Measurements from ENCODE around the gene KIF15. TPM values are rescaled to one million over a fixed set of nuclear protein-coding genes. Genes with fewer than 3 reads are reported as not detected.

The KIF15 gene
- total RNA-seq, 4 donors from 2014 or later: 0.13 to 2.4 (median 0.51) TPM

- no peak for ATAC-seq
- WGBS, 2 donors (ENCODE audit: low coverage in 1 of 2): 51 to 72% methylated on average over 3 of the region's 3 CpGs
- H3K9me3 ChIP-seq: no peaks in the 10 kb centered on the region
Measured at GRCh38 chr3:44892689-44893088, 131.1 kb downstream of the KIF15 start.

GRCh38 chr3:44893097-44893496 lies 131.5 kb downstream of the KIF15 start:
- ATAC-seq: no peak
- TF ChIP-seq EP300 (IDR thresholded peaks at IDR 0.05) (no peak), POLR2AphosphoS5 (IDR thresholded peaks at IDR 0.05) (no peak), POLR2A (IDR thresholded peaks at IDR 0.05) (no peak), CTCF (IDR thresholded peaks at IDR 0.05) (no peak)
- H3K27ac ChIP-seq: no peak overlapping the region
- no peaks in the 10 kb centered on the region for H3K36me3 ChIP-seq
- H3K4me1 ChIP-seq: no peaks in the 10 kb centered on the region
- 83% methylated on average over 1 of the region's 2 CpGs; no CpG with 5 or more reads in 1 of the 2 donors for WGBS, 2 donors (ENCODE audit: low coverage in 1 of 2)
- no peaks in the 10 kb centered on the region for H3K9me3 ChIP-seq
- no peak overlapping the region for H3K4me3 ChIP-seq
- H3K27me3 ChIP-seq: peaks cover 9% of the 10 kb centered on the region

More at GRCh38 chr3:44892689-44893088, 131.1 kb downstream of the KIF15 start:
- no peaks in the 10 kb centered on the region for H3K4me1 ChIP-seq
- H3K27ac ChIP-seq: no peak overlapping the region
- no peak for TF ChIP-seq POLR2A (IDR thresholded peaks at IDR 0.05)
- no peak for TF ChIP-seq POLR2AphosphoS5 (IDR thresholded peaks at IDR 0.05)
- no peak for TF ChIP-seq EP300 (IDR thresholded peaks at IDR 0.05)
- no peak for TF ChIP-seq CTCF (IDR thresholded peaks at IDR 0.05)
- peaks cover 8% of the 10 kb centered on the region for H3K27me3 ChIP-seq
- no peaks in the 10 kb centered on the region for H3K36me3 ChIP-seq
- H3K4me3 ChIP-seq: no peak overlapping the region

GRCh38 chr3:44894485-44894884 lies 132.9 kb downstream of the KIF15 start:
- peaks cover 23% of the 10 kb centered on the region for H3K27me3 ChIP-seq
- H3K27ac ChIP-seq: no peak overlapping the region
- no peaks in the 10 kb centered on the region for H3K9me3 ChIP-seq
- no CpG with 5 or more reads among the region's 5 CpGs for WGBS, 2 donors (ENCODE audit: low coverage in 1 of 2)
- H3K36me3 ChIP-seq: no peaks in the 10 kb centered on the region
- ATAC-seq: no peak
- no peak overlapping the region for H3K4me3 ChIP-seq
- H3K4me1 ChIP-seq: no peaks in the 10 kb centered on the region
- TF ChIP-seq CTCF (IDR thresholded peaks at IDR 0.05) (no peak), POLR2A (IDR thresholded peaks at IDR 0.05) (no peak), POLR2AphosphoS5 (IDR thresholded peaks at IDR 0.05) (no peak), EP300 (IDR thresholded peaks at IDR 0.05) (no peak)

GRCh38 chr3:44896440-44896839 lies 134.8 kb downstream of the KIF15 start:
- no peak for ATAC-seq

More at GRCh38 chr3:44896440-44896839, 134.8 kb downstream of the KIF15 start:
- Histone ChIP-seq H3K36me3 (no peaks in the 10 kb centered on the region), H3K4me3 (no peak overlapping the region), H3K4me1 (no peaks in the 10 kb centered on the region), H3K27ac (no peak overlapping the region), H3K9me3 (no peaks in the 10 kb centered on the region), H3K27me3 (peaks cover 42% of the 10 kb centered on the region)
- WGBS, 2 donors (ENCODE audit: low coverage in 1 of 2): 60 to 78% methylated on average over 1 to 2 of the region's 2 CpGs
- TF ChIP-seq POLR2AphosphoS5 (IDR thresholded peaks at IDR 0.05) (no peak), CTCF (IDR thresholded peaks at IDR 0.05) (no peak), POLR2A (IDR thresholded peaks at IDR 0.05) (no peak), EP300 (IDR thresholded peaks at IDR 0.05) (no peak)
